Measurements from ENCODE around the gene ACTL9. TPM values are rescaled to one million over a fixed set of nuclear protein-coding genes. Genes with fewer than 3 reads are reported as not detected.

ACTL9 gene
- total and polyA plus RNA-seq, 10 donors = not detected

- no peak for TF ChIP-seq CTCF (IDR thresholded peaks at IDR 0.05 in 8 of 11, conservative IDR thresholded peaks at IDR 0.05 in 3 of 11)
- no peak for TF ChIP-seq POLR2AphosphoS5 (IDR thresholded peaks at IDR 0.05)
- no peak for TF ChIP-seq POLR2A (IDR thresholded peaks at IDR 0.05)
- intact Hi-C loops (cut with DNase I; ENCODE audit: low total_unique reads) = no loop called here
- Histone ChIP-seq H3K27me3 (replicated peaks in 1 of 7) (peaks cover 0 to 96% (median 9%) of the 10 kb centered on the region in 7 donors), H3K27ac (no peak overlapping the region), H3K36me3 (no peaks in the 10 kb centered on the region), H3K9me3 (no peaks in the 10 kb centered on the region), H3K4me3 (no peak overlapping the region), H3K4me1 (peaks cover 0 to 6% (median 0%) of the 10 kb centered on the region in 6 donors)
- 61 to 83% (median 72%) methylated on average over 21 to 60 of the region's 60 CpGs for WGBS, 5 donors
- no peak for DNase-seq
These were observed 743 bp downstream of the ACTL9 start for GRCh38 chr19:8697671-8698432.

- no peak for DNase-seq
- no peak overlapping the region for H3K27ac ChIP-seq
- H3K27me3 ChIP-seq (replicated peaks in 1 of 7) = peaks cover 0 to 92% (median 9%) of the 10 kb centered on the region in 7 donors
- no peaks in the 10 kb centered on the region for H3K9me3 ChIP-seq
- H3K4me3 ChIP-seq = no peak overlapping the region
- intact Hi-C loops (cut with DNase I; ENCODE audit: low total_unique reads) = no loop called here
- 42 to 57% (median 49%) methylated on average over 1 of the region's 1 CpG; no CpG with 5 or more reads in 1 of the 5 donors for WGBS, 5 donors
- peaks cover 0 to 2% (median 0%) of the 10 kb centered on the region in 6 donors for H3K4me1 ChIP-seq
- TF ChIP-seq POLR2A (IDR thresholded peaks at IDR 0.05) = no peak
- no peak for TF ChIP-seq CTCF (IDR thresholded peaks at IDR 0.05 in 8 of 11, conservative IDR thresholded peaks at IDR 0.05 in 3 of 11)
- TF ChIP-seq POLR2AphosphoS5 (IDR thresholded peaks at IDR 0.05) = no peak
- no peaks in the 10 kb centered on the region for H3K36me3 ChIP-seq
These were observed 1.6 kb downstream of the ACTL9 start for GRCh38 chr19:8696993-8697392.

- Histone ChIP-seq H3K4me3 (no peak overlapping the region), H3K36me3 (no peaks in the 10 kb centered on the region), H3K9me3 (peaks cover 0 to 2% (median 0%) of the 10 kb centered on the region in 8 donors), H3K4me1 (no peaks in the 10 kb centered on the region), H3K27ac (no peak overlapping the region), H3K27me3 (replicated peaks in 1 of 7) (peaks cover 0 to 82% (median 9%) of the 10 kb centered on the region in 7 donors)
- intact Hi-C loops (cut with DNase I; ENCODE audit: low total_unique reads) = no loop called here
- 62 to 81% (median 78%) methylated on average over 6 of the region's 6 CpGs for WGBS, 5 donors
- no peak for TF ChIP-seq POLR2AphosphoS5 (IDR thresholded peaks at IDR 0.05)
- no peak for TF ChIP-seq POLR2A (IDR thresholded peaks at IDR 0.05)
- no peak for TF ChIP-seq CTCF (IDR thresholded peaks at IDR 0.05 in 8 of 11, conservative IDR thresholded peaks at IDR 0.05 in 3 of 11)
- no peak for DNase-seq
These were observed 2.7 kb downstream of the ACTL9 start for GRCh38 chr19:8695911-8696310.

GRCh38 chr19:8695501-8695900, 3.1 kb downstream of the ACTL9 start:
- Histone ChIP-seq H3K4me3 (no peak overlapping the region), H3K36me3 (no peaks in the 10 kb centered on the region), H3K4me1 (no peaks in the 10 kb centered on the region), H3K27me3 (replicated peaks in 1 of 7) (peaks cover 0 to 78% (median 9%) of the 10 kb centered on the region in 7 donors), H3K9me3 (peaks cover 0 to 2% (median 0%) of the 10 kb centered on the region in 8 donors), H3K27ac (no peak overlapping the region)
- no peak for TF ChIP-seq POLR2AphosphoS5 (IDR thresholded peaks at IDR 0.05)
- no peak for TF ChIP-seq CTCF (IDR thresholded peaks at IDR 0.05 in 8 of 11, conservative IDR thresholded peaks at IDR 0.05 in 3 of 11)
- no peak for TF ChIP-seq POLR2A (IDR thresholded peaks at IDR 0.05)
- DNase-seq = no peak
- intact Hi-C loops (cut with DNase I; ENCODE audit: low total_unique reads) = no loop called here
- 65 to 83% (median 74%) methylated on average over 6 of the region's 6 CpGs for WGBS, 5 donors

Measured in spleen (tissue), 11 donors.